DOHH2 (cell line): ENCODE data around the gene TTC21B.
A peak's percentile ranks its signal among the peaks of the same experiment; 100 is the strongest.

Source experiments
- H3F3A ChIP-seq: fragments of 200-600 bp; sonication (generic), shearing (Covaris generic); 2 replicates; pipeline ENCODE4 v1.6.0; 2016; ENCODE audit warnings: antibody characterized with exemption, mild to moderate bottlenecking; ENCODE audit not compliant: control insufficient read depth, insufficient read depth
- H3K27ac ChIP-seq: fragments of 200-600 bp; sonication (generic); 2 replicates; pipeline ENCODE4 v1.5.1; 2014; ENCODE audit warnings: low read depth, mild to moderate bottlenecking, low read length, moderate library complexity
- H3K27me3 ChIP-seq: fragments of 200-600 bp; sonication (generic); 2 replicates; pipeline ENCODE4 v1.6.1; 2014; ENCODE audit warnings: mild to moderate bottlenecking, low read length, mixed read lengths; ENCODE audit not compliant: control insufficient read depth
- H3K36me3 ChIP-seq: fragments of 200-600 bp; sonication (generic); 2 replicates; pipeline ENCODE4 v1.6.1; 2014; ENCODE audit warnings: mild to moderate bottlenecking, low read length, moderate library complexity, mixed read lengths; ENCODE audit not compliant: control insufficient read depth
- H3K4me1 ChIP-seq: fragments of 200-600 bp; sonication (generic); 2 replicates; pipeline ENCODE4 v1.6.1; 2014; ENCODE audit warnings: mild to moderate bottlenecking, low read length, mixed read lengths; ENCODE audit not compliant: control insufficient read depth
- H3K4me2 ChIP-seq: fragments of 200-600 bp; sonication (generic); 2 replicates; pipeline ENCODE4 v1.6.0; 2014; ENCODE audit warnings: mild to moderate bottlenecking, low read length, moderate library complexity
- H3K4me3 ChIP-seq: fragments of 200-600 bp; sonication (generic); 2 replicates; pipeline ENCODE4 v1.5.1; 2014; ENCODE audit warnings: mild to moderate bottlenecking, low read length, mixed read lengths
- H3K79me2 ChIP-seq: fragments of 200-600 bp; sonication (generic); 2 replicates; pipeline ENCODE4 v1.6.1; 2014; ENCODE audit warnings: mild to moderate bottlenecking, low read length, mixed read lengths; ENCODE audit not compliant: control insufficient read depth
- H3K9me2 ChIP-seq: fragments of 200-600 bp; sonication (generic); replicated peaks from 2 replicates; pipeline ENCODE4 v1.6.1; 2014; ENCODE audit warnings: mild to moderate bottlenecking, low read length, mixed read lengths; ENCODE audit not compliant: control insufficient read depth
- H3K9me3 ChIP-seq: fragments of 200-600 bp; sonication (generic); 2 replicates; pipeline ENCODE4 v1.6.1; 2014; ENCODE audit warnings: antibody characterized with exemption, low read length, mixed read lengths; ENCODE audit not compliant: control insufficient read depth, insufficient read depth
- H4K20me1 ChIP-seq: fragments of 200-600 bp; sonication (generic); 2 replicates; pipeline ENCODE4 v1.6.0; 2014; ENCODE audit warnings: low read depth, mild to moderate bottlenecking, antibody characterized with exemption, low read length, moderate library complexity; ENCODE audit not compliant: control insufficient read depth, insufficient read depth
- CTCF ChIP-seq: fragments of 200-600 bp; sonication (generic); IDR thresholded peaks from one replicate; pipeline ENCODE4 v1.5.1; 2014; ENCODE audit warnings: antibody characterized with exemption, mild to moderate bottlenecking, low read depth, low read length; ENCODE audit not compliant: poor library complexity, severe bottlenecking
- EZH2phosphoT487 ChIP-seq: fragments of 200-600 bp; sonication (generic); IDR thresholded peaks from 2 replicates; pipeline ENCODE4 v1.6.1; 2017; ENCODE audit warnings: borderline replicate concordance, mild to moderate bottlenecking, antibody characterized with exemption, low read length, moderate library complexity, mixed read lengths

Gene TTC21B

GRCh38 chr2:165953655-165954606 lies at the start of gene TTC21B:
TTC21B (minus strand) TSS chr2:165953776; CDS start chr2:165953705, 71 bp downstream.
- Histone ChIP-seq H3K27me3 (no peaks in the 10 kb centered on the region), H4K20me1 (no peaks in the 10 kb centered on the region), H3K4me2 (peak within 1 kb of the TSS; percentile 66), H3K27ac (peak within 1 kb of the TSS; percentile 52), H3K36me3 (peaks cover 21% of the 10 kb centered on the region), H3K4me1 (peaks cover 22% of the 10 kb centered on the region), H3F3A (no peaks in the 10 kb centered on the region), H3K9me3 (no peaks in the 10 kb centered on the region), H3K9me2 (no peaks in the 10 kb centered on the region), H3K79me2 (peaks cover 39% of the 10 kb centered on the region), H3K4me3 (peak within 1 kb of the TSS; percentile 85)
- peak; percentile 84 for TF ChIP-seq CTCF
- no peak for TF ChIP-seq EZH2phosphoT487

GRCh38 chr2:166000401-166000800 lies 46.8 kb upstream of the TTC21B start:
- no peaks in the 10 kb centered on the region for H4K20me1 ChIP-seq
- TF ChIP-seq EZH2phosphoT487: no peak
- TF ChIP-seq CTCF: no peak
- no peaks in the 10 kb centered on the region for H3K9me3 ChIP-seq

GRCh38 chr2:165990846-165991245 lies 37.3 kb upstream of the TTC21B start:
- Histone ChIP-seq H3K79me2 (no peaks in the 10 kb centered on the region), H3K4me1 (no peaks in the 10 kb centered on the region), H3K4me2 (no peak overlapping the region), H3F3A (no peaks in the 10 kb centered on the region), H3K9me3 (no peaks in the 10 kb centered on the region), H3K36me3 (no peaks in the 10 kb centered on the region), H4K20me1 (no peaks in the 10 kb centered on the region), H3K9me2 (no peaks in the 10 kb centered on the region), H3K27me3 (no peaks in the 10 kb centered on the region), H3K27ac (no peak overlapping the region), H3K4me3 (no peak overlapping the region)
- no peak for TF ChIP-seq CTCF
- TF ChIP-seq EZH2phosphoT487: no peak

More at GRCh38 chr2:166000401-166000800, 46.8 kb upstream of the TTC21B start:
- H3F3A ChIP-seq: no peaks in the 10 kb centered on the region
- no peaks in the 10 kb centered on the region for H3K79me2 ChIP-seq
- H3K4me1 ChIP-seq: no peaks in the 10 kb centered on the region
- no peaks in the 10 kb centered on the region for H3K9me2 ChIP-seq
- H3K36me3 ChIP-seq: no peaks in the 10 kb centered on the region
- H3K4me3 ChIP-seq: no peak overlapping the region
- no peak overlapping the region for H3K4me2 ChIP-seq
- no peaks in the 10 kb centered on the region for H3K27me3 ChIP-seq
- no peak overlapping the region for H3K27ac ChIP-seq
